Neural cell (in vitro differentiated cells): ENCODE measurements around the gene TRAM2. TPM values are rescaled to one million over a fixed set of nuclear protein-coding genes. Genes with fewer than 3 reads are reported as not detected.

Experiments used
- H2AFZ ChIP-seq: fragments of 200-600, 300-800 bp; sonication (generic), shearing (Covaris generic); 2 replicates; pipeline ENCODE4 v1.6.0; 2014; ENCODE audit warnings: low read depth, mild to moderate bottlenecking, antibody characterized with exemption, low read length, moderate library complexity
- H3F3A ChIP-seq: fragments of 200-600 bp; shearing (Covaris generic); 2 replicates; pipeline ENCODE4 v1.6.1; 2016; ENCODE audit warnings: mild to moderate bottlenecking, moderate library complexity, mixed read lengths, antibody characterized with exemption, low read length; ENCODE audit not compliant: insufficient read depth, poor library complexity, severe bottlenecking
- H3K27ac ChIP-seq: fragments of 200-600, 300-800 bp; sonication (generic), shearing (Covaris generic); 2 replicates; pipeline ENCODE4 v1.5.1; 2014; ENCODE audit warnings: mild to moderate bottlenecking, low read length, moderate library complexity
- H3K27me3 ChIP-seq: fragments of 300-800, 200-600 bp; sonication (generic), shearing (Covaris generic); 2 replicates; pipeline ENCODE4 v1.6.0; 2014; ENCODE audit warnings: mild to moderate bottlenecking, low read depth, low read length, moderate library complexity; ENCODE audit not compliant: insufficient read depth
- H3K36me3 ChIP-seq: fragments of 300-800, 200-600 bp; sonication (generic), shearing (Covaris generic); 2 replicates; pipeline ENCODE4 v1.5.1; 2014; ENCODE audit warnings: mild to moderate bottlenecking, antibody characterized with exemption, low read length, moderate library complexity; ENCODE audit not compliant: insufficient read depth
- H3K4me2 ChIP-seq: fragments of 300-800, 200-600 bp; sonication (generic), shearing (Covaris generic); 2 replicates; pipeline ENCODE4 v1.6.0; 2014; ENCODE audit warnings: mild to moderate bottlenecking, low read length
- H3K4me3 ChIP-seq: fragments of 300-800, 200-600 bp; sonication (generic), shearing (Covaris generic); 2 replicates; pipeline ENCODE4 v1.5.1; 2014; ENCODE audit warnings: mild to moderate bottlenecking, low read length, moderate library complexity
- H3K79me2 ChIP-seq: fragments of 200-600 bp; shearing (Covaris generic); replicated peaks from 2 replicates; pipeline ENCODE4 v1.6.0; 2014; ENCODE audit warnings: mild to moderate bottlenecking, low read length, moderate library complexity; ENCODE audit not compliant: insufficient read depth
- H3K9ac ChIP-seq: fragments of 300-800, 200-600 bp; sonication (generic), shearing (Covaris generic); 2 replicates; pipeline ENCODE4 v1.6.1; 2016; ENCODE audit warnings: mild to moderate bottlenecking, low read length, mixed read lengths
- H3K9me2 ChIP-seq: fragments of 200-600 bp; shearing (Covaris generic); 2 replicates; pipeline ENCODE4 v1.6.1; 2016; ENCODE audit warnings: mild to moderate bottlenecking, low read length, mixed read lengths; ENCODE audit not compliant: insufficient read depth
- H3K9me3 ChIP-seq: fragments of 200-600, 300-800 bp; sonication (generic), shearing (Covaris generic); 2 replicates; pipeline ENCODE4 v1.6.1; 2016; ENCODE audit warnings: mild to moderate bottlenecking, mixed run types, low read length, moderate library complexity, mixed read lengths
- H4K20me1 ChIP-seq: fragments of 200-600 bp; shearing (Covaris generic); 2 replicates; pipeline ENCODE4 v1.6.1; 2016; ENCODE audit warnings: mild to moderate bottlenecking, mixed run types; ENCODE audit not compliant: insufficient read depth
- CTCF ChIP-seq: fragments of 450-650 bp; IDR thresholded peaks from 2 replicates; pipeline ENCODE4 v1.5.1; 2014; ENCODE audit warnings: antibody characterized with exemption, mild to moderate bottlenecking, moderate library complexity; ENCODE audit not compliant: poor library complexity, severe bottlenecking
- EP300 ChIP-seq: fragments of 450-650 bp; conservative IDR thresholded peaks from 2 replicates; pipeline ENCODE4 v1.6.1; 2014; ENCODE audit warnings: antibody characterized with exemption, mild to moderate bottlenecking, moderate library complexity; ENCODE audit not compliant: poor library complexity, severe bottlenecking
- EZH2 ChIP-seq: fragments of 200-600, 300-800 bp; shearing (Covaris generic), sonication (generic); IDR thresholded peaks from 2 replicates; pipeline ENCODE4 v1.6.1; 2014; ENCODE audit warnings: antibody characterized with exemption, low read length, borderline replicate concordance, mild to moderate bottlenecking; ENCODE audit not compliant: insufficient read depth, poor library complexity, severe bottlenecking
- MXI1 ChIP-seq: fragments of 450-650 bp; conservative IDR thresholded peaks from 2 replicates; pipeline ENCODE4 v1.6.1; 2014; ENCODE audit warnings: antibody characterized with exemption, mild to moderate bottlenecking; ENCODE audit not compliant: poor library complexity, severe bottlenecking
- POLR2AphosphoS5 ChIP-seq: IDR thresholded peaks from 2 replicates; pipeline ENCODE4 v1.6.1; 2012
- RAD21 ChIP-seq: fragments of 450-650 bp; conservative IDR thresholded peaks from 2 replicates; pipeline ENCODE4 v1.6.1; 2014; ENCODE audit warnings: antibody characterized with exemption, mild to moderate bottlenecking, moderate library complexity
- REST ChIP-seq: IDR thresholded peaks from 2 replicates; pipeline ENCODE4 v1.6.1; 2012; ENCODE audit warnings: borderline replicate concordance
- SMC3 ChIP-seq: fragments of 450-650 bp; conservative IDR thresholded peaks from 2 replicates; pipeline ENCODE4 v1.6.1; 2014; ENCODE audit warnings: antibody characterized with exemption, mild to moderate bottlenecking, moderate library complexity; ENCODE audit not compliant: poor library complexity
- TAF1 ChIP-seq: IDR thresholded peaks from 2 replicates; pipeline ENCODE4 v1.6.1; 2012; ENCODE audit warnings: low read depth
- polyA plus RNA-seq: library from polyadenylated mRNA; depleted of rRNA; stranded (reverse); fragments of >200 nt; gene quantifications from 2 replicates; pipeline ENCODE4 v1.2.3, GENCODE V29; 2014

The TRAM2 gene
- polyA plus RNA-seq, 1 donor from 2014 or later: 0.41 TPM

GRCh38 chr6:52611833-52612232, 35.0 kb upstream of the TRAM2 start:
- Histone ChIP-seq H3K36me3 (no peaks in the 10 kb centered on the region), H4K20me1 (no peaks in the 10 kb centered on the region), H2AFZ (no peak overlapping the region), H3K4me2 (no peak overlapping the region), H3K27ac (no peak overlapping the region), H3K4me3 (no peak overlapping the region), H3K9me2 (no peaks in the 10 kb centered on the region), H3K79me2 (no peaks in the 10 kb centered on the region), H3K27me3 (no peaks in the 10 kb centered on the region), H3K9ac (no peak overlapping the region), H3K9me3 (no peaks in the 10 kb centered on the region), H3F3A (no peaks in the 10 kb centered on the region)
- TF ChIP-seq MXI1 (no peak), RAD21 (no peak), EZH2 (no peak), POLR2AphosphoS5 (no peak), TAF1 (no peak), EP300 (no peak), CTCF (no peak), REST (no peak)

GRCh38 chr6:52610745-52611355, 34.0 kb upstream of the TRAM2 start:
- Histone ChIP-seq H3F3A (no peaks in the 10 kb centered on the region), H4K20me1 (no peaks in the 10 kb centered on the region), H2AFZ (no peak overlapping the region), H3K36me3 (no peaks in the 10 kb centered on the region), H3K9ac (no peak overlapping the region), H3K27ac (no peak overlapping the region), H3K79me2 (no peaks in the 10 kb centered on the region), H3K27me3 (no peaks in the 10 kb centered on the region), H3K4me2 (no peak overlapping the region), H3K9me2 (no peaks in the 10 kb centered on the region), H3K4me3 (no peak overlapping the region), H3K9me3 (no peaks in the 10 kb centered on the region)
- TF ChIP-seq SMC3 (no peak), POLR2AphosphoS5 (no peak), CTCF (no peak), REST (no peak), EZH2 (no peak), RAD21 (no peak), TAF1 (no peak), MXI1 (no peak), EP300 (no peak)
